ENCODE data around the gene PRR32.

- TF ChIP-seq EZH2phosphoT487 (IDR thresholded peaks at IDR 0.05; ENCODE audit: insufficient read depth, low read depth): no peak
- no peak for TF ChIP-seq EZH2 (IDR thresholded peaks at IDR 0.05; ENCODE audit: insufficient read depth, poor library complexity, severe bottlenecking)
Observed at GRCh38 chrX:126825566-126826193, 6.2 kb downstream of the PRR32 start.

Measured in GM23248 (cell line).